NCI-H510A treated with DMSO at 0.1 percent for 48 hours (cell line): ENCODE data around the gene ACTG1.
A peak's percentile ranks its signal among the peaks of the same experiment; 100 is the strongest.

Experiments
- DNase-seq: peaks from one replicate; lab custom pipeline; 2025; lab: John Stamatoyannopoulos, UW

ACTG1 gene

DNA sequence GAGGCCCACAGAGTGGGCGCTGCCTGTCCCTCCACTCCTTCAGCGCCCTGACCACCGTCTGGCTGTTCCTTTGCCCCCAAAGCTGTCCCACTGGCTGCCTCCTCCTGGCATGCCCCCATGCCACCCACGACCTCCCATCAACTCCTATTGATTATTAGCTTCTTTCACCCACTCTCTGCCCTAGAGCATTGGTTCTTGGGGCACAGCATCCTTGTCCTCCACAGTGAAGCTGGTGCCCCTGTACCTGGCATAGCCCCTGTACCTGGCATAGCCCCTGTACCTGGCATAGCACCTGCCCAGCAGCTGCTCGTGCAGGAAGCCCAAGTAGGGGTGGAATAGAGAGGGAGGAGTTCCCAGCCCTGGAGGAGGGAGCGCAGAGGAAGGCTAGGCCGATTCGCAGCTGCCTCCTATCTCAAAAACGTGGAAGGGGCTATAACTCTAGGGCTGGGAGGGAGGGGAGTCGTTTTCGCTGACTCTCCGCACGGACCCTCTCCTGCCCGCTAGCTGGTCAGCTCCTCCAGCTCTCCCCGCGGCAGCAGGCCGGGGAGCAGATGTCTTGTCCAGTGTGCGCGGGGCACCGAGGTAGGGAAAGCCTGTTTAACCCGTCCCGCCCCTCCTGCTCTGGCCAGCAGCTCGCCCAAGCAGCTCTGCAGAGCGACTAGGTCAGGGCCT is 5.7 kb upstream of the ACTG1 start:
- DNase-seq = peak; percentile 83

DNA sequence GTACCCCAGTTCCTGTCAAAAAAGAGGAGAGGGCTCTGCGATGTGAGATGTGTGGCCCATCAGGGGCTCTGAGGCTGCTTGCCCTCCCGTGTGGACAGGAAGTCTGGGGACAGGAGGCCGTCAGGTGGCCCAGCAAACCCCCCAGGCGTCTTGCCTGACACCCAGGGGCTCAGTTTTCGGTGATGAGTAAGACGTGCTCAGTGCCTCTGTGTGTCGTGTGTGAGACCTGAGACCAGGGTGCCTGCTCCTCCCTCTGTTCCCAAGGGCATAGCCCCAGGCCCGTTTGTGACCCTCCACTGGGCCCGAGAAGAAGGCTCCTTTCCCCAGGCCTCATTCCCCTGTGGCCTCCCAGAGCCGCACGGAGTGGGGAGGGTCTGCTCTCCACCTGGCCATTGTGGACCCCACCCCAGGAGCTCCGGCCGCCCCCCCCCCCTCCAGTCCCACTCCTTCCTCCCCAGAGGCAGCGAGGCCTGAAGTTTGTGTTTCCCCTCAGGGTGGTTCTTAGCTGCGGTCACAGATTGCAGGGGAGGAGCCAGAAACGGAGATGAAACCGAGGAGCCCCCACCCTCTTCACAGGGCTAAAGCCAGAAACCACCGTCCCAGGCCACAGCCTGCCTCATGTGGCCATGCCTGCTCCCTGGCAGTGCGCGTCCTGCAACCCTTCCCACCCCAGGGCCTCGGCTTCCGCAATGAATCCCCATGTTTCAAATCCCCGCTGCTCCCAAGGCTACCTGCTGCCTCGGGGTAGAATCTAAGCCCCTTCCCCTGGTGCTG is 4.9 kb upstream of the ACTG1 start:
- no peak for DNase-seq

- no peak for DNase-seq
Observed at GRCh38 chr17:81517009-81517338, 4.4 kb upstream of the ACTG1 start.

GRCh38 chr17:81516439-81516838 is 3.8 kb upstream of the ACTG1 start:
- no peak for DNase-seq

DNA sequence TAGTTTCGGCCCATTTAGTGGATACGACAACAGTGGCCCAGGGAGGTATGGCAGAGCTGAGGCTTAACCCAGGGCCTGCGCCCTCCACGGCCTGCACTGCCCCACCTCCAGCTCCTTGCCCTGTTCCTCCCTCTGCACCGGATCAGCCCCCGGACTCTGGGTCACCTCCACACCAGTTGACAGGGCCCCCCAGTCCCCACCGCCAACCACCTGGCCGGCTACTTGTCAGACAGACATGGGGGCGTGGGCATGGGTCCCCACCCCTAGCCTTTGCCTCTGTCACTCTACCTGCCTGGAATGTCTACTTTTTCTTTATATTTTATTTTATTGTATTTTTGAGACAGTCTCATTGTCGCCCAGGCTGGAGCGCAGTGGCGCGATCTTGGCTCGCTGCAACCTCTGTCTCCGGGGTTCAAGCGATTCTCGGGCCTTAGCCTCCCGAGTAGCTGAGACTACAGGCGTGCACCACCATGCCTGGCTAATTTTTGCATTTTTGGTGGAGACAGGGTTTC is 3.0 kb upstream of the ACTG1 start:
- DNase-seq = no peak

- peak; percentile 85 for DNase-seq
Observed at GRCh38 chr17:81514739-81515529, 2.3 kb upstream of the ACTG1 start.

DNA sequence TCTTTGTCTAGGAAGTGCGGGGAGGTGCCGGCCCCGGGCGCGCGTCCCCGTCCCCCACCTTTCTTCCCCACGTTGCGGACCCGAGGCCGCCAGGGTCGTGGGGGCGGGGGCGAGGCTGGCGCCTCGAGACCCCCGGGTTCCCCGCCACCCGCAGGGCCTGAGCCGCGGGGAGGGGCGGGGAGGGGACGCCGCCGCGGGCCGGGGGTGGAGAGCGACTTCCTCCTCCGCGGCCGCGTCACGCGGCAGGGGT is 1.8 kb upstream of the ACTG1 start:
- DNase-seq = no peak

- DNase-seq = peak; percentile 60
Observed at GRCh38 chr17:81513753-81514488, 1.3 kb upstream of the ACTG1 start.

GRCh38 chr17:81513372-81513752 is 763 bp upstream of the ACTG1 start:
- peak; percentile 60 for DNase-seq

DNA sequence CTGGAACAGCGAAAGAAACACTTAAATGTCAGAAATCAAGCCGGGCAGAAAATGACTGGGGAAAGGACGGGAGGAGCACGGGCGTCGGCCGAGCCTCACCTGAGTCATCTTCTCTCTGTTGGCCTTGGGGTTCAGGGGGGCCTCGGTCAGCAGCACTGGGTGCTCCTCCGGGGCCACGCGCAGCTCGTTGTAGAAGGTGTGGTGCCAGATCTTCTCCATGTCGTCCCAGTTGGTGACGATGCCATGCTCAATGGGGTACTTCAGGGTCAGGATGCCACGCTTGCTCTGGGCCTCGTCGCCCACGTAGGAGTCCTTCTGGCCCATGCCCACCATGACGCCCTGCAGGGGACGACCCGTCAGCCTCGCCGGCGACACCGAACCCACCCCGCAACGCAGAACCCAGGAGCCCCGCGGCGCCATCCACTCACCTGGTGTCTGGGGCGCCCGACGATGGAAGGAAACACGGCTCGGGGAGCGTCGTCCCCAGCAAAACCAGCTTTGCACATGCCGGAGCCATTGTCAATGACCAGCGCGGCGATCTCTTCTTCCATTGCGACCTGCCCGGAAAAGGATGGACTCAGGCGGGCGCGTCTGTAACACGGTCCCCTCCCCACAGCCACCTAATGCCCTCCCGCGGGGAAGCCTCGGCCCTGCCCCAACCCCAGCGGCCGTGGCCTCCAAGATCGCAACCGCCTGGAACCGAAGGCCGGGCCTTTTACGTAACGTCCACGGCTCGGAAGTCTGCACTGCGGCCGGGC is 616 bp downstream of the ACTG1 start:
- DNase-seq = no peak

GRCh38 chr17:81511554-81511803 is 1.1 kb downstream of the ACTG1 start:
- DNase-seq = no peak

- no peak for DNase-seq
Observed at GRCh38 chr17:81510785-81511553, 1.6 kb downstream of the ACTG1 start.

GRCh38 chr17:81509972-81510784 is 2.4 kb downstream of the ACTG1 start:
- no peak for DNase-seq

DNA sequence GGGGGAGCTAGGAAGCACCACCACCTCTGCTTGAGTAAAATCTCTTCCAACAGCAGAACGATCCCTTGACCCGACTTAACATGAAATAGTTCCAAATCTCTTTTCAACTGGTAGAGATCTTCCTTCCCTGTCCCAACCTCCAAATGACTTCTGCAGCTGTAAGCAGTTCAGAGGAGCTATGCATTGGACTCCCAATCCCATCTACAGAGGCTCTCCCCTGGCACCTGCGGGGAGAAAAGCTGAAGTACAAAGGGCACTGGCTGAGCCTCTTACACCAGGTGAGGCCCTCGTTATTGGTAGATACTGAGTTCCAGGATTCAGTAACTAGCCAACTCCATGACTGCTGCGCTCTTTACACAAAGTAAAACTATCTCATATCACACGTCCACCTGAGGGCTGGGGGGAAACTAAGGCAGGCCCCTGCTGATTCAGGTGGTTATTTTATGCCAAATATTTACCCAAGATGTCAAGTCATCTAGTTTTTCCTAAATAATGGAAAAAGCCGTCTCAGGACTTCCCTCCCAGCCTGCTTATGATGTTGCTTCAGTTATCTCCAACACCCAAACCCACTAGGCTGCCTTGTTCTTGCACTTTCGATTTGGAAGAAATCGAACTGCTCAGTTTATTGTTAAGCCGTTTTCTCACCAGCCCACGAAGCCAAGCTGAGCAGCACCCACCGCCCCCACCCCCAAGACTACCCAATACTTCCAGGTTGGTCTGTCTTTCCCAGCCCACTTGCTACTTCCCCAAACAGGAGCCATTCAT is 3.2 kb downstream of the ACTG1 start:
- peak; percentile 28 for DNase-seq

GRCh38 chr17:81508639-81509206 is 3.9 kb downstream of the ACTG1 start:
- DNase-seq = peak; percentile 35

GRCh38 chr17:81503619-81504018 is 9.0 kb downstream of the ACTG1 start:
- no peak for DNase-seq

- no peak for DNase-seq
Observed at GRCh38 chr17:81502471-81503017, 10.1 kb downstream of the ACTG1 start.

DNA sequence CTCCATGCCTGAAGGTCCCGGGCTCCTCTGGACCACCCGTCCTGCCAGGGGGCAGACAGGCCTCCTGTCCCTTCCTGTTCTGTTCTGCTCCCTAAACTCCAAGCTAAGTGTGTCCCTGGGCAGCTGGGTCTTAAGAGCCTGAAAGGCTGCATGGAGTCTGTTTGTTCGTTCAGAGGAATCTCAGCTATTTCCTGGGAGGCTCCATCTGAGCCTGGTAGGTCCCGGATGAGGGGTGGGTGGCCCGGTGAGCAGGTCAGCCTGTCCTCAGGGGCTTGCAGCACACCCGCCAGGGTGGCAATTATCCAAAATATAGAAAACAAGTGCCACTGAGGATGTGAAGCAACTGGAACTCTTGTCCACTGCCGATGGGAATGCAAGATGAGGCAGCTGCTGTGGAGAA is 12.6 kb downstream of the ACTG1 start:
- no peak for DNase-seq

GRCh38 chr17:81499601-81499970 is 13.0 kb downstream of the ACTG1 start:
- DNase-seq = no peak
